Activated CD4-positive, alpha-beta T cell treated with anti-CD3 and anti-CD28 coated beads, Interleukin-2, amount 10 ng/mL, durations not matched to agents 7 days and 5 days (primary cell): ENCODE measurements around the gene SERPINA3. TPM values are rescaled to one million over a fixed set of nuclear protein-coding genes. Genes with fewer than 3 reads are reported as not detected.

ENCODE experiments used
- CTCF ChIA-PET: fragments of 350-600 bp; sonication (Branson Sonifier 250); formaldehyde crosslinking; loops from one replicate; lab custom pipeline; 2021; ENCODE audit warnings: antibody characterized with exemption; lab: Charles Lee
- POLR2A ChIA-PET: fragments of 350-600 bp; sonication (Branson Sonifier 250); formaldehyde crosslinking; loops from one replicate; lab custom pipeline; 2021; ENCODE audit warnings: antibody characterized with exemption; lab: Charles Lee
- DNase-seq: peaks from one replicate; pipeline ENCODE4 v3.0.0-alpha.2; 2020
- H3K27ac Mint-ChIP-seq: one replicate; pipeline ENCODE4 v1.8.0; 2021; ENCODE audit warnings: mild to moderate bottlenecking, moderate library complexity, mixed read lengths
- H3K27me3 Mint-ChIP-seq: one replicate; pipeline ENCODE4 v1.8.0; 2021; ENCODE audit warnings: mixed read lengths
- H3K36me3 Mint-ChIP-seq: one replicate; pipeline ENCODE4 v1.8.0; 2021; ENCODE audit warnings: low read depth, mixed read lengths
- H3K4me1 Mint-ChIP-seq: one replicate; pipeline ENCODE4 v1.8.0; 2021; ENCODE audit warnings: mixed read lengths
- H3K4me3 Mint-ChIP-seq: one replicate; pipeline ENCODE4 v1.8.0; 2021; ENCODE audit warnings: mild to moderate bottlenecking, moderate library complexity, mixed read lengths
- H3K9me3 Mint-ChIP-seq: one replicate; pipeline ENCODE4 v1.8.0; 2021; ENCODE audit warnings: mixed read lengths
- total RNA-seq, 2 experiments: library from RNA; stranded (reverse); gene quantifications; one replicate each; pipeline ENCODE4 v1.2.3, GENCODE V29; 2021

The SERPINA3 gene
- total RNA-seq, result not detected

DNA sequence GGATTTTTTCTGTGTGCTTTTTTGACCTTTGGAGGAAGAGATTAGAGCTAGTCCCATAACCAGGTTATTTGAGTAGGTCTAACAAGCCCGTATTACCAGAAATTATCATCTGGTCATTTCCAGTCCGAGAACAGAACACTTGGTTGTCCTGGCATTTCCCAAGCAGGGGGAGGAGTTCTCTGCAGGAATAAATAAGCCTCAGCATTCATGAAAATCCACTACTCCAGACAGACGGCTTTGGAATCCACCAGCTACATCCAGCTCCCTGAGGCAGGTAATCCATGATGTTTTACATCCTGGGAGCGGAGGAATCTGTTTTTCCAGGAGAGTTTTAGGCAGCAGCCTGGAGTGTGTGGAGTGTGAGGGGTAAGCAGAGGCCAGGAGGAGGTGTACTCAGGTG, at the start of gene SERPINA3:
TSS of gene SERPINA3 (plus strand) at position 218 of the 400 bp plus-strand sequence. CDS start 2,051 bp downstream, outside the sequence.
- Mint-ChIP-seq H3K27ac (no peak within 1 kb of the TSS), H3K36me3 (no peaks in the 10 kb centered on the region), H3K9me3 (no peaks in the 10 kb centered on the region), H3K4me1 (no peaks in the 10 kb centered on the region), H3K27me3 (no peaks in the 10 kb centered on the region), H3K4me3 (no peak within 1 kb of the TSS)
- POLR2A ChIA-PET, result no interaction called here
- CTCF ChIA-PET, result no interaction called here
- DNase-seq, result no peak

DNA sequence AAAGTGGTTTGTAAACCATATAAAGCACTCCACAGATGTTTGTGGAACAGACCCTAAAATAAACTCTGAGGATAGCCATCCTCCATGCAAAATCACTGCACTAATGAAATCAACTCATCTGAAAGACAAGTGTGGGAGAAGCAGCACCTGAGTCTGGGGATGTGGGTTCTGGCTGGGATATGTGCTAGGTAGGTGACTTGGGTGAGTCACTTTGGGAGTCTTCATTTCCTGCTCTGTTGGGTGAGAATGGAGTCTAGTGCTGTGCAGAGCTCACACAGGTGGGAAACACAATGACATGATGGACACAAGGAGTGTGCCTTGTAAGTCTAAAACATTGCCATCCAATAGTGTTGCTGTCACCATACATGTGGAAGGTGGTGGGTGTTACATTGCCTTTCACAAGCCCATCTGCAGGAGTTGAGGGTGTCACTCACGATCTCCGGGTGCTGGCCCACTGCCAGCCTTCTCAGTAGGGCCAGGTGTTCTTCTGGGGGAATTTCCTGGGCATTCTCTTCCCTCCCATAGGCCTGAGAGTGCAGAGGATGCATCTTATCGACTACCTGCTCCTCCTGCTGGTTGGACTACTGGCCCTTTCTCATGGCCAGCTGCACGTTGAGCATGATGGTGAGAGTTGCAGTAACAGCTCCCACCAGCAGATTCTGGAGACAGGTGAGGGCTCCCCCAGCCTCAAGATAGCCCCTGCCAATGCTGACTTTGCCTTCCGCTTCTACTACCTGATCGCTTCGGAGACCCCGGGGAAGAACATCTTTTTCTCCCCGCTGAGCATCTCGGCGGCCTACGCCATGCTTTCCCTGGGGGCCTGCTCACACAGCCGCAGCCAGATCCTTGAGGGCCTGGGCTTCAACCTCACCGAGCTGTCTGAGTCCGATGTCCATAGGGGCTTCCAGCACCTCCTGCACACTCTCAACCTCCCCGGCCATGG, 49.0 kb upstream of the SERPINA3 start:
- ChIA-PET POLR2A (no interaction called here), CTCF (no interaction called here)
- Mint-ChIP-seq H3K4me1 (no peaks in the 10 kb centered on the region), H3K27ac (no peak overlapping the region), H3K36me3 (no peaks in the 10 kb centered on the region), H3K4me3 (no peak overlapping the region), H3K9me3 (no peaks in the 10 kb centered on the region), H3K27me3 (no peaks in the 10 kb centered on the region)
- DNase-seq, result no peak

DNA sequence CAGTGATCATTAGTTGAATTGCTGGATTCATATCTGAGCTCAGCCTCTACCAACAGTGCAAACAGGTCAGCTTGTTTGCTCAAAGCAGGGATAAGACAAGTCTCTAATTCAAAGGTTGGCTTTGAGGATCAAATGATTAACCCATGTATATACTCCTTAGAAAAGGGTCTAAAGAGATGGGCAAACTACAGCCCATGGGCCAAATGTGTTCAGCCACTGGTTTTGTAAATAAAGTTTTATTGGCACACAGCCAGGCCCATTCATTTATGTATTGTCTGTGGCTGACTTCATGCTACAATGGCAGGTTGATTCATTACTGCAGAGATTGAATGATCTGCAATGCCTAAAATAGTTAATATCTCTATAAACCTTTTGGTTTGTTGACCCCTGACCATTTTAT, 47.8 kb upstream of the SERPINA3 start:
- POLR2A ChIA-PET, result no interaction called here
- Mint-ChIP-seq H3K27ac (no peak overlapping the region), H3K36me3 (no peaks in the 10 kb centered on the region), H3K27me3 (no peaks in the 10 kb centered on the region), H3K4me1 (no peaks in the 10 kb centered on the region), H3K4me3 (no peak overlapping the region), H3K9me3 (no peaks in the 10 kb centered on the region)
- DNase-seq, result no peak
- CTCF ChIA-PET, result no interaction called here

DNA sequence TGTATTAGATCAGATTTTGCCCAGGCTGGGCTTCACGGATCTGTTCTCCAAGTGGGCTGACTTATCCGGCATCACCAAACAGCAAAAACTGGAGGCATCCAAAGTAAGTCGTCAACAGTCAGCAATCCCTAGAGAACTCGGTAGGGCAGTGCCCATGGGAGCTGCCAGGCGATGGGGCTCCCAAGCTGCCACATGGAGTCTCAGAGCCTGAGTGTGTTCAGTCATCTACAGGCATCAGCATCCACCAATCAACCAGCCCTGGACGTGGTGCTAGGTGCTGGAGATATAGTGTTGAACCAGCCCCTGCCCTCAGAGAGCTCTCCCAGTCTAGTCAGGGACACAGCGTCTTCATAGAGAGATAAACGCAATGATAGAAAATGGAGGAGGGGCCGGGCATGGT, 44.0 kb upstream of the SERPINA3 start:
- DNase-seq, result no peak
- no peak overlapping the region for H3K4me3 Mint-ChIP-seq
- peak overlapping the region; percentile 6 for H3K27ac Mint-ChIP-seq
- CTCF ChIA-PET, result no interaction called here
- H3K27me3 Mint-ChIP-seq, result no peaks in the 10 kb centered on the region
- H3K9me3 Mint-ChIP-seq, result no peaks in the 10 kb centered on the region
- no peaks in the 10 kb centered on the region for H3K36me3 Mint-ChIP-seq
- no peaks in the 10 kb centered on the region for H3K4me1 Mint-ChIP-seq
- POLR2A ChIA-PET, result no interaction called here

DNA sequence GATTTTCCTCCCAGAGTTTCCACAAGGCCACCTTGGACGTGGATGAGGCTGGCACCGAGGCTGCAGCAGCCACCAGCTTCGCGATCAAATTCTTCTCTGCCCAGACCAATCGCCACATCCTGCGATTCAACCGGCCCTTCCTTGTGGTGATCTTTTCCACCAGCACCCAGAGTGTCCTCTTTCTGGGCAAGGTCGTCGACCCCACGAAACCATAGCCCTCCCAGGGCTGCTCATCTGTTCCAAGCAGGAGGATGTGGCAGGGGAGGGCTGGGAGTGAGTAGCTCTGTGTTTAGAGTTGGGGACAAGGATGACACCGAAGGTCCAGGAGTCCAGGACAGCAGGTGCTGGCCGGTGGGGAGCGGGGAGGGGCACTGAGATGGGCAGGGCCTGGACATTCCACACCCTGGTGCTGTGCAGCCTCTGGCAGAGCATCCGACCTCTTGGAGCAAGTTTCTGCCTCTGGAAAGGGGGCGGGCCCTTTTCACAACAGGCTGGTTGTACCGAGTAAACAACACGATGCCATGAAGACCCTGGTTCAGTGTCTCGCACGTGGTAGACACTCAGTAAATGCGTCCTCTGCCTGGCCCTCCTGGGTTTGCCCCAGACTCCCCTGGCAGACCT, 42.7 kb upstream of the SERPINA3 start:
- ChIA-PET POLR2A (no interaction called here), CTCF (no interaction called here)
- no peak for DNase-seq
- no peaks in the 10 kb centered on the region for H3K36me3 Mint-ChIP-seq
- no peaks in the 10 kb centered on the region for H3K9me3 Mint-ChIP-seq
- no peaks in the 10 kb centered on the region for H3K27me3 Mint-ChIP-seq
- H3K27ac Mint-ChIP-seq, result no peak overlapping the region
- H3K4me1 Mint-ChIP-seq, result no peaks in the 10 kb centered on the region
- H3K4me3 Mint-ChIP-seq, result no peak overlapping the region

DNA sequence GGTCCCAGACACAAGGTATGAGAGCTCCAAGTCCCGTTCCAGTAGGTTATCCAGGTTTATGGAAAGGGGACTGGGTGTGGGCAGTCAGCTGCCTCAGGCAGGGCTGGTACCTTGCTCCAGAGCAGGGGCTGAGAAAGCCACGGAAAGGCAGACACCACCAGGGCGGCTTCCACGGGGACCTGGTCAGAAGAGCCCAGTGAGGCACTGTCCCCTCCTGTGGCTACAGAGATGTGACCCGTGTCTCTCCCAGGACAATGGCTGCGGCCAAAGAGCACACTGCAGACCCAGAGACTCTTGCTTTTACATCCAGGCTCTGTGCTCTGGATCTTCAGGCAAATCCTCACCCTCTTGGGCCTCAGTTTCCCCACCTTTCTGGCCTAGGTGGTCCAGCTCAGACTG, 42.2 kb upstream of the SERPINA3 start:
- Mint-ChIP-seq H3K9me3 (no peaks in the 10 kb centered on the region), H3K27ac (no peak overlapping the region), H3K27me3 (no peaks in the 10 kb centered on the region), H3K4me1 (no peaks in the 10 kb centered on the region), H3K36me3 (no peaks in the 10 kb centered on the region), H3K4me3 (no peak overlapping the region)
- ChIA-PET POLR2A (no interaction called here), CTCF (no interaction called here)
- no peak for DNase-seq

DNA sequence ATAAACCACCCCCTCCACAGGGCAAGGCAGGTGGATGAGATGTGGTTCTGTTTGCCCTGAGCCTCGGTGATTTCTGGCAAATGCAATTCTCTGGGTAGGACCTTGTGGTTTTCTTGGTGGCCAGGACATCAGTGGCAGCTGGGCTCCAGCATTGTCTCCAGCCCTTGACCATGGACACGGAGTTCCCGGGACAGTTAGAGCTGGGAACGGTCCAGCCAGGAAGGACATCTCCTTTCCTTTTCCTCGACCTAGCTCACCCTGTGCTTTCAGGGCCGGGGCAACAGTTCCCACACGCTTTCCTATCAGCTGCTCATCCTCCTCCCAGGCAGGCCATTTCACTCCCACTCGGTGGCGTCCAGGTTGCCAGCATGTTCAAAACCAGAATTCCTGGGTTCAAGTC, 41.8 kb upstream of the SERPINA3 start:
- no peaks in the 10 kb centered on the region for H3K9me3 Mint-ChIP-seq
- POLR2A ChIA-PET, result no interaction called here
- no peaks in the 10 kb centered on the region for H3K4me1 Mint-ChIP-seq
- H3K27ac Mint-ChIP-seq, result no peak overlapping the region
- no peak overlapping the region for H3K4me3 Mint-ChIP-seq
- H3K36me3 Mint-ChIP-seq, result no peaks in the 10 kb centered on the region
- H3K27me3 Mint-ChIP-seq, result no peaks in the 10 kb centered on the region
- CTCF ChIA-PET, result no interaction called here
- no peak for DNase-seq

DNA sequence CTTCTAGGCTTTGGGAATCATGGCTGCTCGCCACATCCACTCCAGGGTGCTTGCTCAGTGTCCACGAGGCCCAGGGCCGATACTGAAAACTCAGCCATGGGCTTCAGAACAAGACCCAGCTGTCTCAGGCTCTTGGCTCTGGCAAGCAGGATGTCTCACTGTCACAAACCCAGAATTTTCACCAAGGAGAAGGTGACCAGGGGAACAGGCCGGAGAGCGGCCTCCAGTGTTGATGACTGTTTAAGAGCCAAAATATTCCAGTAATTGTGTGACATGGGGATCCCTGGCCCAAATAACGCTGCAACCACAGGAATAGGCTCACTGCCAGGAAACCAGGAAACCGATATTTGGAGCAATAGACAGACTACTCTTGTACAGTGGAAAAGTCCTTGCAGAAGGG, 40.8 kb upstream of the SERPINA3 start:
- no peak overlapping the region for H3K27ac Mint-ChIP-seq
- H3K36me3 Mint-ChIP-seq, result no peaks in the 10 kb centered on the region
- H3K4me3 Mint-ChIP-seq, result no peak overlapping the region
- H3K27me3 Mint-ChIP-seq, result no peaks in the 10 kb centered on the region
- POLR2A ChIA-PET, result no interaction called here
- no peak for DNase-seq
- H3K4me1 Mint-ChIP-seq, result no peaks in the 10 kb centered on the region
- CTCF ChIA-PET, result interaction anchor here (1.2 kb wide), 1 partner anchor 10 kb away, joined by 4 read pairs; the partner anchor contains the start of gene SERPINA4
- H3K9me3 Mint-ChIP-seq, result no peaks in the 10 kb centered on the region

DNA sequence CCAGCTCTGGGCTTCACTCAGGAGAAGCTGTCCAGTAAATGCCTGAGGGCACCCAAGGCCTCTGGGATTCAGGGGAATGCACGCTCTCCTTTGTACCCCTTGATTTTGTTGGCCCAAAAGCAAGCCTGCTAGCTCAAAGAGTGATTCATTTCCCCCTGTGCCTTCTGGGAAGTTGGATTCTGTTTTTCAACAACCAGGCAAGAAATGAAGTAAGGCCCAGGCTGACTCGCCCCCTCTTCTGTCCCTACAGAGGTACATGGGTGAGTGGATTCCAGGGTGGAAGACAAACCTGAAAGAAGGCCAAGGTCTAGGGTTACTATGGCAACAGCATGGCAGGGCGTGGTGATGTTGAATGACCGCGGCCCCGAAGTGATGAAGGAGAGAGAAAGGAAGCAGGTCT, 40.2 kb upstream of the SERPINA3 start:
- ChIA-PET POLR2A (no interaction called here), CTCF (interaction anchor here (1.2 kb wide), 1 partner anchor 11 kb away, joined by 4 read pairs; the partner anchor contains the start of gene SERPINA4)
- no peak overlapping the region for H3K4me3 Mint-ChIP-seq
- no peak for DNase-seq
- no peaks in the 10 kb centered on the region for H3K27me3 Mint-ChIP-seq
- H3K36me3 Mint-ChIP-seq, result no peaks in the 10 kb centered on the region
- H3K27ac Mint-ChIP-seq, result no peak overlapping the region
- H3K9me3 Mint-ChIP-seq, result no peaks in the 10 kb centered on the region
- no peaks in the 10 kb centered on the region for H3K4me1 Mint-ChIP-seq

DNA sequence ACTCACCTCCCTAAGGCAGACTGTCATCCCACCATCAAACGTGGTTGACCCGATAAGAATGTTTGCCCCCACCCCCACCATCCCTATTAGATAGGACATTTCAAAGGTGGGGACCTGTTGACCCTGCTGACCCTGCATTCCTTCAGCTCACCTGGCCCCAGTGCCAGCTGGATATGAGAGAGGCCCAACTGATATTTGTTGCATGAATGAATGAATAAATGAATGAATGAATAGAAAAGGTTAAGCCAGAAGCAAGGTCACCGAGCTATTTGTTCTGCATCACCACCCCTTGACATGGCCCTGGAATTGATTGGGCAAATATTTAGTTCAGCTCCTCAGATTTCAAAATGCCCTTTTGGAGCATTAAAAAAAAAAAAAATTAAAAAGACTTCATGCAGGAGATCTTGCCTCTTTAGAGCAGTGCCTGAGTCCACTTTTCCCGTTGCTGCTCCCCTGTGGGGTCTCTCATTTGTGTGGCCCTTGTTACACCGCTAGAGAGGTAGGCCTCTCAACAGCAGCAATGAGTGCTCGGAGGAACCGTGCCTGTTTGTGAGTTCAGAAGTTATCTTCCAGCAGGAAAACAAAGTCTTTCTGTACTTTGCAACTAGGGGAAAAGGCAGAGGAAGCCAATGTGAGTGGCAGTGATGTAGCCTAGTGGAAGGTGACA, 39.4 kb upstream of the SERPINA3 start:
- no peak overlapping the region for H3K4me3 Mint-ChIP-seq
- no peaks in the 10 kb centered on the region for H3K36me3 Mint-ChIP-seq
- H3K9me3 Mint-ChIP-seq, result no peaks in the 10 kb centered on the region
- POLR2A ChIA-PET, result no interaction called here
- CTCF ChIA-PET, result no interaction called here
- no peak overlapping the region for H3K27ac Mint-ChIP-seq
- no peaks in the 10 kb centered on the region for H3K27me3 Mint-ChIP-seq
- H3K4me1 Mint-ChIP-seq, result no peaks in the 10 kb centered on the region
- DNase-seq, result no peak

DNA sequence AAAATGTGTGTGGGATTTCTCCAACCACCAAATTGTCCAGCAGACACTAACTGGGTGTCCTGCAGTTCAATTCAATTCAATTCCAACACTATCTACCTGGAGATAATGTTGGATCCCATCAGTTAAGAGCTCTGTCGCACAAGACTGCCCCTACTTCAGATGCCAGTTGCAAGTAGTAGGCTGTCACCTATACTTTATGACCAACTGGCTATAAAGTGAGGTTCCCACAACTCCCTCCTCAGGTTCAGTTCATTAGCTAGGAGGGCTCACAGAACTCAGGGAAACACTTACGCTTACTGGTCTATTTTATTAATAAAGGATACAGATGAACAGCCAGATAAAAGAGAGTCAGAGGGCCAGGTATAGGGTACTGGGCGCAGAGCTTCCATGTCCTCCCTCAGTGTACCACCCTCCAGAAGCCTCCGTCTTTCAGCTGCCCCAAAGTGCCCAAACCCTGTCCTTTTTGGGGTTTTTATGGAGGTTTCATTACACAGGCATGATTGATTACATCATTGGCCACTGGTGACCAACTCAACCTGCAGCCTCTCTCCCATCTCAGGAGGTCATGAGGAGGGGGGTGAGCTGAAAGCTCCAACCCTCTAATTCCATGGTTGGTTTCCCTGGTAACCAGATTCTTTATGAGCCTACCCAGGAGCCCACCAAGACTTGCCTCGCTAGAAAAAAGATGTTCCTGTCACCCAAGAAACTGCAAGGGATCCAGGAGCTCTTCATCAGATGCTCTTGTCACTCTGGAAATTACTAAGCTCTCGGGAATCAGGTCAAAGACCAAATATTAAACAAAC, 38.5 kb upstream of the SERPINA3 start:
- POLR2A ChIA-PET, result no interaction called here
- CTCF ChIA-PET, result no interaction called here
- no peaks in the 10 kb centered on the region for H3K9me3 Mint-ChIP-seq

DNA sequence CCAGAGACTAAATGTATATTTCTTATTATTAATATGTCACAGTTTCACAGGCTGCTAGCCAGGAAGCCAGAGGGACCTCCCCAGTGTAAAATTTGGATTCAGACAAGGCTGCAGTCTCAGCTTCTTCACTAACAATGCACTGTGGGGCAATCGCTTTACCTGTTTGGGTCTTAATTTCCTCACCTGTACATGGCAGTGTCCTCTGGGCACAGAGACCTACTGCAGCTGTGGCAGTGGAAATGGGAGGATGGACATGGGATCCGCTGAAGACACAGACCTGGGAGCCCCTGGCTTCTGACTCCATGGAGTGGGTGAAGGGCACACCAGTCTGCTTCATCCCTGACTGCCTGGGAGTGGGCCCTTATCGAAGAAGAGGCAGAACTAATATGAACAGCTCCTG, 37.9 kb upstream of the SERPINA3 start:
- Mint-ChIP-seq H3K27ac (no peak overlapping the region), H3K4me1 (no peaks in the 10 kb centered on the region), H3K36me3 (no peaks in the 10 kb centered on the region), H3K4me3 (no peak overlapping the region), H3K9me3 (no peaks in the 10 kb centered on the region), H3K27me3 (no peaks in the 10 kb centered on the region)
- no peak for DNase-seq
- ChIA-PET CTCF (no interaction called here), POLR2A (no interaction called here)

More for the DNA sequence above, 38.5 kb upstream of the SERPINA3 start:
- H3K36me3 Mint-ChIP-seq, result no peaks in the 10 kb centered on the region
- DNase-seq, result no peak
- no peaks in the 10 kb centered on the region for H3K4me1 Mint-ChIP-seq
- H3K27me3 Mint-ChIP-seq, result no peaks in the 10 kb centered on the region
- no peak overlapping the region for H3K27ac Mint-ChIP-seq
- no peak overlapping the region for H3K4me3 Mint-ChIP-seq
